ENCODE data around the gene UNC13A. TPM values are rescaled to one million over a fixed set of nuclear protein-coding genes. Genes with fewer than 3 reads are reported as not detected.

Gene UNC13A
- total RNA-seq, 1 experiment from 2014 or later, result 0.21 TPM

GRCh38 chr19:17681505-17682125 lies 6.5 kb downstream of the UNC13A start:
- H3K27me3 Mint-ChIP-seq (ENCODE audit: insufficient read depth, unreplicated experiment), result peaks cover 37% of the 10 kb centered on the region
- no peak overlapping the region for H3K27ac Mint-ChIP-seq (ENCODE audit: low read depth, unreplicated experiment)
- POLR2A ChIA-PET, result no interaction called here
- no peaks in the 10 kb centered on the region for H3K4me1 Mint-ChIP-seq (ENCODE audit: insufficient read depth, unreplicated experiment)
- no peaks in the 10 kb centered on the region for H3K36me3 Mint-ChIP-seq (ENCODE audit: insufficient read depth, unreplicated experiment)
- CTCF ChIA-PET, result interaction anchor here (0.6 kb wide), 3 partner anchors 85 to 1186 kb away, joined by 3 read pairs; partner anchors contain the start of genes C19orf44 and CALR3
- no peak for TF ChIP-seq CTCF (IDR thresholded peaks at IDR 0.05; ENCODE audit: unreplicated experiment)
- no peak for DNase-seq (ENCODE audit: unreplicated experiment)
- BruUV-seq (replicated peaks), result no TSS peak
- H3K9me3 Mint-ChIP-seq (ENCODE audit: unreplicated experiment), result no peaks in the 10 kb centered on the region
- intact Hi-C loops (cut with micrococcal nuclease), result no loop called here
- no peak overlapping the region for H3K4me3 Mint-ChIP-seq (ENCODE audit: unreplicated experiment)

- intact Hi-C loops (cut with micrococcal nuclease), result no loop called here
- Mint-ChIP-seq H3K27ac (ENCODE audit: low read depth, unreplicated experiment) (no peak overlapping the region), H3K4me1 (ENCODE audit: insufficient read depth, unreplicated experiment) (no peaks in the 10 kb centered on the region), H3K27me3 (ENCODE audit: insufficient read depth, unreplicated experiment) (peaks cover 50% of the 10 kb centered on the region), H3K36me3 (ENCODE audit: insufficient read depth, unreplicated experiment) (no peaks in the 10 kb centered on the region), H3K9me3 (ENCODE audit: unreplicated experiment) (no peaks in the 10 kb centered on the region), H3K4me3 (ENCODE audit: unreplicated experiment) (no peak overlapping the region)
- no peak for DNase-seq (ENCODE audit: unreplicated experiment)
- CTCF ChIA-PET, result no interaction called here
- no peak for TF ChIP-seq CTCF (IDR thresholded peaks at IDR 0.05; ENCODE audit: unreplicated experiment)
- POLR2A ChIA-PET, result no interaction called here
- no TSS peak for BruUV-seq (replicated peaks)
These were observed 7.9 kb downstream of the UNC13A start for GRCh38 chr19:17680230-17680722.

GRCh38 chr19:17679526-17680229 lies 8.5 kb downstream of the UNC13A start:
- ChIA-PET CTCF (interaction anchor here (0.6 to 0.7 kb wide), 3 partner anchors 21 to 788 kb away, joined by 3 to 4 read pairs (median 3); no protein-coding TSS in a partner anchor), POLR2A (no interaction called here)
- no peak for DNase-seq (ENCODE audit: unreplicated experiment)
- H3K4me3 Mint-ChIP-seq (ENCODE audit: unreplicated experiment), result no peak overlapping the region
- BruUV-seq (replicated peaks), result no TSS peak
- intact Hi-C loops (cut with micrococcal nuclease), result no loop called here
- H3K27ac Mint-ChIP-seq (ENCODE audit: low read depth, unreplicated experiment), result no peak overlapping the region
- no peaks in the 10 kb centered on the region for H3K36me3 Mint-ChIP-seq (ENCODE audit: insufficient read depth, unreplicated experiment)
- no peaks in the 10 kb centered on the region for H3K9me3 Mint-ChIP-seq (ENCODE audit: unreplicated experiment)
- TF ChIP-seq CTCF (IDR thresholded peaks at IDR 0.05; ENCODE audit: unreplicated experiment), result no peak
- no peaks in the 10 kb centered on the region for H3K4me1 Mint-ChIP-seq (ENCODE audit: insufficient read depth, unreplicated experiment)
- peaks cover 50% of the 10 kb centered on the region for H3K27me3 Mint-ChIP-seq (ENCODE audit: insufficient read depth, unreplicated experiment)

- POLR2A ChIA-PET, result interaction anchor here (0.7 kb wide), 1 partner anchor 99 kb away, joined by 3 read pairs; no protein-coding TSS in a partner anchor
- no peaks in the 10 kb centered on the region for H3K9me3 Mint-ChIP-seq (ENCODE audit: unreplicated experiment)
- BruUV-seq (replicated peaks), result no TSS peak
- peaks cover 5% of the 10 kb centered on the region for H3K4me1 Mint-ChIP-seq (ENCODE audit: insufficient read depth, unreplicated experiment)
- no peak overlapping the region for H3K4me3 Mint-ChIP-seq (ENCODE audit: unreplicated experiment)
- no peak overlapping the region for H3K27ac Mint-ChIP-seq (ENCODE audit: low read depth, unreplicated experiment)
- no peak for TF ChIP-seq CTCF (IDR thresholded peaks at IDR 0.05; ENCODE audit: unreplicated experiment)
- CTCF ChIA-PET, result interaction anchor here (0.6 to 0.7 kb wide), 2 partner anchors 22 to 66 kb away, joined by 3 read pairs; no protein-coding TSS in a partner anchor
- no peaks in the 10 kb centered on the region for H3K36me3 Mint-ChIP-seq (ENCODE audit: insufficient read depth, unreplicated experiment)
- H3K27me3 Mint-ChIP-seq (ENCODE audit: insufficient read depth, unreplicated experiment), result peaks cover 58% of the 10 kb centered on the region
- intact Hi-C loops (cut with micrococcal nuclease), result no loop called here
- DNase-seq (ENCODE audit: unreplicated experiment), result no peak
These were observed 9.3 kb downstream of the UNC13A start for GRCh38 chr19:17678836-17679235.
